Measurements from ENCODE around the gene RTCA.

DNA sequence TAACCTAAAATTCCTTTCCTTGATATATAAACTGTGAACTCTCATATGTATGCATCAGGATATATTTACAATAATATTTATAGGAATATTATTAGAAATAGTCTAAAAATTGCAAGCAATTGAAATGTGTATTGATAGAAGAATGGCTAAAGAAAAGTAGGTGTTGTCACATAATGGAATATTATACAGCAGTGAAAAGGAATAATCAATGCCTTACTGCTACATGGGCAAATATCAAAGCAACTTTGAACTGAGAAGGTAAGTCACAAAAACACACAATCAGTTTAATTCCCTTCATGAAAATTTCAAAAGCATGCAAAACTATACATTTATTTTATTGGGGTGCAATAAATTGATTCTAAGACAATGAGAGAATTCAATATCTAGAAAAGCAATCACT lies 50.6 kb downstream of the RTCA start:
- TF ChIP-seq, protein P1, sequence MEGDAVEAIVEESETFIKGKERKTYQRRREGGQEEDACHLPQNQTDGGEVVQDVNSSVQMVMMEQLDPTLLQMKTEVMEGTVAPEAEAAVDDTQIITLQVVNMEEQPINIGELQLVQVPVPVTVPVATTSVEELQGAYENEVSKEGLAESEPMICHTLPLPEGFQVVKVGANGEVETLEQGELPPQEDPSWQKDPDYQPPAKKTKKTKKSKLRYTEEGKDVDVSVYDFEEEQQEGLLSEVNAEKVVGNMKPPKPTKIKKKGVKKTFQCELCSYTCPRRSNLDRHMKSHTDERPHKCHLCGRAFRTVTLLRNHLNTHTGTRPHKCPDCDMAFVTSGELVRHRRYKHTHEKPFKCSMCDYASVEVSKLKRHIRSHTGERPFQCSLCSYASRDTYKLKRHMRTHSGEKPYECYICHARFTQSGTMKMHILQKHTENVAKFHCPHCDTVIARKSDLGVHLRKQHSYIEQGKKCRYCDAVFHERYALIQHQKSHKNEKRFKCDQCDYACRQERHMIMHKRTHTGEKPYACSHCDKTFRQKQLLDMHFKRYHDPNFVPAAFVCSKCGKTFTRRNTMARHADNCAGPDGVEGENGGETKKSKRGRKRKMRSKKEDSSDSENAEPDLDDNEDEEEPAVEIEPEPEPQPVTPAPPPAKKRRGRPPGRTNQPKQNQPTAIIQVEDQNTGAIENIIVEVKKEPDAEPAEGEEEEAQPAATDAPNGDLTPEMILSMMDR (IDR thresholded peaks at IDR 0.05), result no peak
- no peak for TF ChIP-seq EZH2phosphoT487 (IDR thresholded peaks at IDR 0.05)
- no peak for TF ChIP-seq EZH2 (IDR thresholded peaks at IDR 0.05)

All from neural progenitor cell (in vitro differentiated cells).